A549 treated with dexamethasone at 1 μM for 4 hours (cell line): ENCODE measurements around the gene RPL28. TPM values are rescaled to one million over a fixed set of nuclear protein-coding genes. Genes with fewer than 3 reads are reported as not detected.

ENCODE experiments used
- total RNA-seq: library from RNA; stranded (reverse); fragments of 200-300 nt; extraction: Qiagen RNA extraction; gene quantifications from 5 replicates; pipeline ENCODE4 v1.2.3, GENCODE V29; 2022

RPL28 gene
- total RNA-seq = 2,624 to 3,119 TPM (median 2,807 TPM) in 5 replicates

GRCh38 chr19:55385724-55386492, at the start of gene RPL28:
RPL28 (plus strand) TSS chr19:55385932; CDS start chr19:55386358, 426 bp downstream.

GRCh38 chr19:55339105-55339888, 46.4 kb upstream of the RPL28 start, which contains the start of gene KMT5C:
KMT5C (plus strand) TSS chr19:55339876; CDS start chr19:55341937, 2,061 bp downstream.

DNA sequence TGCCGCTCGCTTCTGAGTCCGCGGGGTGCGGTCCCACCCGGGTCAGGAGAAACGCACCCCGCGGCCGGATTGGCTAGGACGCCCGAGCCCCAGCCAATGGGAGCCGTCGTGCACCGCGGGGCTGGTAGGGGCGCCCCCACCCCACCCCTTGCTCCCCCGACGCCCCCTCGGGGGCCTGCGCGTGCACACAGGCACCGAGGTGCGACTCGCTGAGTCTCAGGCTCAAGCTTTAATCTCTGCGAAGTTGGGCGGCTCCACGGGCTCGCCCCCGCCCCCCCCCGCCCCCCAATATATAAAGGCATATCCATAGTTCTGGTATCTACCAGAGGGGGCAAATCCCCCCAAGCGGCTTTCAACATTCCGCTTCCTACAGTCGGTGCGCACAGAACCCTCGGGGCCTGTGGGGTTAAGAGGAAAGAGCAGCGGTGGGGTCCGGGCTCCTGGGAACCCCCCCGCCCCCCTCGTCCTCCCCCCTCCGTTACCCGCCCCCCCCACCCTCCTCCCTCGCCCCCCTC, 31.0 kb upstream of the RPL28 start, which contains the start of gene COX6B2:
TSS of gene COX6B2 (minus strand) at position 22 of the 515 bp plus-strand sequence. CDS start 198 bp downstream, outside the sequence.

GRCh38 chr19:55362990-55363716, 22.6 kb upstream of the RPL28 start, which contains the start of gene GARIN5B:
GARIN5B (minus strand) TSS chr19:55363260; CDS start chr19:55363066, 194 bp downstream.

GRCh38 chr19:55370305-55370988, 15.3 kb upstream of the RPL28 start, which contains the start of gene IL11:
IL11 (minus strand) TSS chr19:55370463; CDS start chr19:55370310, 153 bp downstream.

DNA sequence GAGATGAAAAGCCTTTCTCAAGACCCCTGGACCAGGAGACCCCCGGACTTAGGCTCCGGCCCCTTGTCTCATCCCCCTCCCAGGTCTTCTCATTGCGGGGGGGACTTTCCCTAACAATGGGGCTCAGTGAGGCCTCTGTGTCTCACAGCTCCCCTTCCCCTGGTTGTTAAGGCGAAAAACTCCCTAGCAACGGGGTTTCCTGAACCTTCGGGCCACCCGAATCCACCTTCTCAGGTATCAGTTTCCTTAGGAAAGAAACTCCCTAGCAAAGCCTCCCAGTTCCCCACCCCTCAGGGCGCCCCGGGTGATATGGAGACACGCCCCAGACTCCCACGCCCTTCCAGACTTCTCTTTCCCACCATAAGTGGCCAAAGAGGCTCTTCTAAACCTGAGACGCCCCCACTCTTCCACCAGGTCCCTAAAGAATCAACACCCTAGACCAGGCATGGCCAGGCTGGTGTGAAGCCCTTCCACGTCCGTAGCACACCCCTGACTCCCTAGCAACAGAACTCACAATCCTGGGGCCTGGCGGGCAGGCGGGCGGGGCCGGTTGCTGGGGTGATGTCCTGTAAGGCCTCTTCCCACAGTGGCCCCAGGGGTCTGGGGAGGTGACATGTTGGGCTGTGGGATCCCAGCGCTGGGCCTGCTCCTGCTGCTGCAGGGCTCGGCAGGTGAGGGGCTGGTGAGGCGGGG, 9.3 kb upstream of the RPL28 start, which contains the start of gene TMEM190:
TSS of gene TMEM190 (plus strand) at position 586 of the 693 bp plus-strand sequence. CDS start at position 614, 28 bp downstream.

GRCh38 chr19:55384131-55384919, 1.4 kb upstream of the RPL28 start, which contains the start of gene TMEM238:
TMEM238 (minus strand) TSS chr19:55384292; CDS start chr19:55384259, 33 bp downstream.

DNA sequence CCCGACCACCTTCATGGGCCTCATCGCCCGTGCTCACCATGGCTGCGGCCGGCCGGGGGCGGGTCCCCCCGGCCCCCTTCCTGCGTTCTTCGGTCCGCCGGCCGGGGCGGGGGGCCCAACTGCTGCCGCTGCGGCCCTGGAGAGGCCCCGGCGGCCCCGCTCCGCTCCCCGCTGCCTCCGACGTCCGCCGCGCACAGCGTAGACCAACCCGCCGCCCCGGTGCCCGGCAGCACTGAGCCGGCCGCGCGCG, 21.7 kb downstream of the RPL28 start, which contains the start of gene UBE2S:
TSS of gene UBE2S (minus strand) at position 239 of the 250 bp plus-strand sequence. CDS start at position 40, 199 bp downstream.

GRCh38 chr19:55443045-55443823, 57.5 kb downstream of the RPL28 start, which contains the start of gene SHISA7:
SHISA7 (minus strand) TSS chr19:55443300; CDS start chr19:55442863, 437 bp downstream.

Other genes with a start within 250 kb of the RPL28 start
- 124 to 145 TPM (median 127 TPM) in 5 replicates for gene TNNT1, start 236.7 kb upstream of the RPL28 start, total RNA-seq
- gene TNNI3, start 228.2 kb upstream of the RPL28 start, total RNA-seq = 6.4 to 9.5 TPM (median 8.1 TPM) in 5 replicates
- gene DNAAF3, start 219.3 kb upstream of the RPL28 start, total RNA-seq = 3.2 to 7.0 TPM (median 5.7 TPM) in 5 replicates
- gene SYT5, start 205.6 kb upstream of the RPL28 start, total RNA-seq = 1.4 to 3.7 TPM (median 2.6 TPM) in 5 replicates
- gene PTPRH, start 176.4 kb upstream of the RPL28 start, total RNA-seq = 3.1 to 4.5 TPM (median 3.9 TPM) in 5 replicates
- gene TMEM86B, start 157.2 kb upstream of the RPL28 start, total RNA-seq = 2.5 to 4.7 TPM (median 3.8 TPM) in 5 replicates
- gene PPP6R1, start 126.9 kb upstream of the RPL28 start, total RNA-seq = 75.8 to 120 TPM (median 119 TPM) in 5 replicates
- 119 to 129 TPM (median 124 TPM) in 5 replicates for gene HSPBP1, start 105.8 kb upstream of the RPL28 start, total RNA-seq
- gene BRSK1, start 101.9 kb upstream of the RPL28 start, total RNA-seq = 2.1 to 4.9 TPM (median 3.1 TPM) in 5 replicates
- not detected in 5 replicates for gene TMEM150B, start 60.6 kb upstream of the RPL28 start, total RNA-seq
- 3.2 to 5.5 TPM (median 4.9 TPM) in 5 replicates for gene KMT5C, start 46.1 kb upstream of the RPL28 start, total RNA-seq
- gene COX6B2, start 31.2 kb upstream of the RPL28 start, total RNA-seq = 0.75 to 1.2 TPM (median 0.91 TPM) in 5 replicates
- 0.08 to 0.22 TPM (median 0.15 TPM) in 5 replicates for gene GARIN5B, start 22.7 kb upstream of the RPL28 start, total RNA-seq
- 8.4 to 11.3 TPM (median 8.6 TPM) in 5 replicates for gene IL11, start 15.5 kb upstream of the RPL28 start, total RNA-seq
- 0.86 to 1.9 TPM (median 1.1 TPM) in 5 replicates for gene TMEM190, start 9.1 kb upstream of the RPL28 start, total RNA-seq
- 2.4 to 7.0 TPM (median 4.2 TPM) in 5 replicates for gene TMEM238, start 1.6 kb upstream of the RPL28 start, total RNA-seq
- 251 to 469 TPM (median 409 TPM) in 5 replicates for gene UBE2S, start 21.9 kb downstream of the RPL28 start, total RNA-seq
- 0.02 TPM in 2 of 5 replicates, not detected in the others for gene SHISA7, start 57.4 kb downstream of the RPL28 start, total RNA-seq
- 48.5 to 57.4 TPM (median 51.3 TPM) in 5 replicates for gene ISOC2, start 75.7 kb downstream of the RPL28 start, total RNA-seq
- 0.10 TPM in 1 of 5 replicates, not detected in the others for gene C19orf85, start 78.8 kb downstream of the RPL28 start, total RNA-seq
- 4.2 to 7.9 TPM (median 7.2 TPM) in 5 replicates for gene ZNF628, start 90.7 kb downstream of the RPL28 start, total RNA-seq
- gene NAT14, start 99.3 kb downstream of the RPL28 start, total RNA-seq = 39.2 to 42.7 TPM (median 40.7 TPM) in 5 replicates
- 0.28 to 0.84 TPM (median 0.58 TPM) in 5 replicates for gene SSC5D, start 102.5 kb downstream of the RPL28 start, total RNA-seq
- 1.3 to 2.6 TPM (median 1.8 TPM) in 5 replicates for gene SBK2, start 151.2 kb downstream of the RPL28 start, total RNA-seq
- gene SBK3, start 159.6 kb downstream of the RPL28 start, total RNA-seq = 1.3 to 2.6 TPM (median 2.1 TPM) in 5 replicates
- 21.6 to 43.3 TPM (median 36.5 TPM) in 5 replicates for gene ZNF579, start 194.9 kb downstream of the RPL28 start, total RNA-seq
- 17.4 to 26.1 TPM (median 24.0 TPM) in 5 replicates for gene FIZ1, start 213.6 kb downstream of the RPL28 start, total RNA-seq
- 12.1 to 17.2 TPM (median 16.1 TPM) in 5 replicates for gene ZNF524, start 214.4 kb downstream of the RPL28 start, total RNA-seq
- gene ZNF865, start 219.7 kb downstream of the RPL28 start, total RNA-seq = 6.8 to 13.4 TPM (median 11.9 TPM) in 5 replicates
- 4.7 to 6.7 TPM (median 5.4 TPM) in 5 replicates for gene ZNF784, start 238.6 kb downstream of the RPL28 start, total RNA-seq